ENCODE data around the gene PAQR8.

PAQR8 gene

DNA sequence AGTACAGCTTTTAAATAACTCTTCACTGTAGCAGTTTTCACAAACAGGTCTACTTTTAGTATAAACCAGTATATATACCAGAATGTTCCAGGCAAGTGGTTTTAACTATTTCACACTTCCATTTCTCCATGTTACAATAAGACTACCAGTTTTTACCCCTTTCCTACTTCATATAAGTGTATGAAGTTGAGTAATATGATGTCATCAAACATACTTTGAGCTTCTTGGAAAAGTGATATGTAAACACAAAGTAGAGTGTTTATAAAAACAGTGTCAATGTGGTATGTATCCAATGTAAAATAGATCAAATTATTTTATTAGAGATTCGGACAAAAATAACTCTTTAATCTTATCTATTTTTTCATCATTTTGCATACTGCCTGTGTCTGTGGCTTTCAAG is 2.5 kb upstream of the PAQR8 start:
- no peak for DNase-seq (ENCODE audit: low read depth)
- TF ChIP-seq, protein P1, sequence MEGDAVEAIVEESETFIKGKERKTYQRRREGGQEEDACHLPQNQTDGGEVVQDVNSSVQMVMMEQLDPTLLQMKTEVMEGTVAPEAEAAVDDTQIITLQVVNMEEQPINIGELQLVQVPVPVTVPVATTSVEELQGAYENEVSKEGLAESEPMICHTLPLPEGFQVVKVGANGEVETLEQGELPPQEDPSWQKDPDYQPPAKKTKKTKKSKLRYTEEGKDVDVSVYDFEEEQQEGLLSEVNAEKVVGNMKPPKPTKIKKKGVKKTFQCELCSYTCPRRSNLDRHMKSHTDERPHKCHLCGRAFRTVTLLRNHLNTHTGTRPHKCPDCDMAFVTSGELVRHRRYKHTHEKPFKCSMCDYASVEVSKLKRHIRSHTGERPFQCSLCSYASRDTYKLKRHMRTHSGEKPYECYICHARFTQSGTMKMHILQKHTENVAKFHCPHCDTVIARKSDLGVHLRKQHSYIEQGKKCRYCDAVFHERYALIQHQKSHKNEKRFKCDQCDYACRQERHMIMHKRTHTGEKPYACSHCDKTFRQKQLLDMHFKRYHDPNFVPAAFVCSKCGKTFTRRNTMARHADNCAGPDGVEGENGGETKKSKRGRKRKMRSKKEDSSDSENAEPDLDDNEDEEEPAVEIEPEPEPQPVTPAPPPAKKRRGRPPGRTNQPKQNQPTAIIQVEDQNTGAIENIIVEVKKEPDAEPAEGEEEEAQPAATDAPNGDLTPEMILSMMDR (conservative IDR thresholded peaks at IDR 0.05; ENCODE audit: control insufficient read depth, insufficient read depth, low read depth, low read length), result no peak
- H3K4me3 ChIP-seq (ENCODE audit: control insufficient read depth, low read depth, low read length), result no peak overlapping the region

DNA sequence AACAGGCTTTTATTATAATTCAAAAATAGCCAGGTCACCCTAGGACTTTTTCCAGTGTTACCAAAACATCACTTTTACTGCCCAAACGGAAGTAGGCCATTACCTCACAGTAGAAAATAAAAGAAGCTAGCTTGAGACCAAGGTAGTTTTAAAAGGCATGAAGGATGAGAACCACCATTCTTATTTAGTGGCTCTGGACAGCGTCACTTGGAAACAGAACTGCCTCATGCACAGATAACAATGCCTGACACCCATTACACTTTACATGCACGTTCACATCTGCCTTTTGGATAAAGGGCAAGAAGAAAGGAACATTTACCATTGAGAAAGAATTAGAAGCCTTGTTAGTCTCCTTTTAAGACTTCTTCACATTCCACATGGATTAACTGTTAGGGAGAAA is 1.9 kb upstream of the PAQR8 start:
- H3K4me3 ChIP-seq (ENCODE audit: control insufficient read depth, low read depth, low read length), result no peak overlapping the region
- TF ChIP-seq, protein P1 (conservative IDR thresholded peaks at IDR 0.05; ENCODE audit: control insufficient read depth, insufficient read depth, low read depth, low read length), result no peak
- DNase-seq (ENCODE audit: low read depth), result no peak

DNA sequence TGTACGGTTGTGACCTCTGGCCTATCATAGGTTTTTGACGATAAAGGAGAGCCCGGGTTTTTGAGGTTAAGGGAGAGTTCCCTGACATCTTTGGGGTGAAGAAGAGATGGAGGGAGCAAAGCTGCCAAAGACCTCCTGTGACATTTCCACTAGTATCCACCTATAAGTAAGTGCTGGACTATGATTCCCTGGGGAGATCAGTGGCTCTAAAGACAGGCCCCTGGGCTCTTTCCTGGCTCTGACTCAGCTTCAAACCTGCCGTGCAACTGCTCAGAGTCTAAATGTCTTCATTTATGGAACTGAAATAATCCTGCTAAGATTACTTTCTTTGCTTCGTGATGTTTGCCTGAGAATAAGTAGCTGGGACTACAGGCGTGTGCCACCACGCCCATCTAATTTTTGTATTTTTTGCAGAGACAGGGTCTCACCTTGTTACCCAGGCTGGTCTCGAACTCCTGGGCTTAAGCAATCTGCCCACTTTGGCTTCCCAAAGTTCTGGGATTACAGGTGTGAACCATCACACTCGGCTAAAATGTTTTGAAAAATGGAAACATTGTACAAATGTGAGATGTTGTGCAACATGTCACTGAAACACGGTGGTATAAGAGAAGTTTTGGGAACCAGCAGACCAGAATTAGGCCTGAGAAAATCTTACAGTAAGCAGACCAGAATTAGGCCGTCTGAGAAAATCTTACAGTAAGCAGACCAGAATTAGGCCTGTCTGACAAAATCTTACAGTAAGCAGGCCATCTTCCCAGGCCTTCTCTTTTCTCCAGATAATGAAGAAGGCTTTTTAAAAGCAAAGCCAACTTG is 1.1 kb upstream of the PAQR8 start:
- TF ChIP-seq, protein P1 (conservative IDR thresholded peaks at IDR 0.05; ENCODE audit: control insufficient read depth, insufficient read depth, low read depth, low read length), result no peak
- no peak for DNase-seq (ENCODE audit: low read depth)
- H3K4me3 ChIP-seq (ENCODE audit: control insufficient read depth, low read depth, low read length), result no peak overlapping the region

DNA sequence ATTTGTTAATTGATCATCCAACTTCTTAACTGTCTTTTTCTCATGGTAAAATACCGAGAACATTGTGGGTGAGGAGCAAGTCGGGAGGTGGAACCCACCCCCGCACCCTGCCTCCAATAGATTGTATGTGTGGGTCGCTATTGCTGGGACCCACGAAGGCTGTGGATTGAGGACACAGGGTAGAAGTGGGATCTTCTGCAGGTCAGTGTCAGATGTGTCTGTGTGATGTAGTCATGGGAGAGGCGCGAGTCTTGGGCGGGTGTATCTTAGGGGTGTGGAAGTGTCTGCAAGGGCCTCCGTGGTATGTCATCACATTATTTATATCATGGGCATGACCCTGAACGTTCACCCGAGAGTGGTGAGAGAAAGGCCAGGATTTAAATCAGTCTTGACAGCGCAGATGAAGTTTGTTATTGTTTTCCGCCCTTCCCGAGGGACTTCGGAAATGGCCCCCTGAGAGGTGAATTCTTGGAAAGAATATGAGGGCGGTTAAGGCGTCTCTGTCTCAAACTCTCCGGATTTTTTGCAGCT is 472 bp upstream of the PAQR8 start:
- DNase-seq (ENCODE audit: low read depth), result peak; percentile 54
- peak overlapping the region; percentile 67 for H3K4me3 ChIP-seq (ENCODE audit: control insufficient read depth, low read depth, low read length)
- TF ChIP-seq, protein P1 (conservative IDR thresholded peaks at IDR 0.05; ENCODE audit: control insufficient read depth, insufficient read depth, low read depth, low read length), result no peak

DNA sequence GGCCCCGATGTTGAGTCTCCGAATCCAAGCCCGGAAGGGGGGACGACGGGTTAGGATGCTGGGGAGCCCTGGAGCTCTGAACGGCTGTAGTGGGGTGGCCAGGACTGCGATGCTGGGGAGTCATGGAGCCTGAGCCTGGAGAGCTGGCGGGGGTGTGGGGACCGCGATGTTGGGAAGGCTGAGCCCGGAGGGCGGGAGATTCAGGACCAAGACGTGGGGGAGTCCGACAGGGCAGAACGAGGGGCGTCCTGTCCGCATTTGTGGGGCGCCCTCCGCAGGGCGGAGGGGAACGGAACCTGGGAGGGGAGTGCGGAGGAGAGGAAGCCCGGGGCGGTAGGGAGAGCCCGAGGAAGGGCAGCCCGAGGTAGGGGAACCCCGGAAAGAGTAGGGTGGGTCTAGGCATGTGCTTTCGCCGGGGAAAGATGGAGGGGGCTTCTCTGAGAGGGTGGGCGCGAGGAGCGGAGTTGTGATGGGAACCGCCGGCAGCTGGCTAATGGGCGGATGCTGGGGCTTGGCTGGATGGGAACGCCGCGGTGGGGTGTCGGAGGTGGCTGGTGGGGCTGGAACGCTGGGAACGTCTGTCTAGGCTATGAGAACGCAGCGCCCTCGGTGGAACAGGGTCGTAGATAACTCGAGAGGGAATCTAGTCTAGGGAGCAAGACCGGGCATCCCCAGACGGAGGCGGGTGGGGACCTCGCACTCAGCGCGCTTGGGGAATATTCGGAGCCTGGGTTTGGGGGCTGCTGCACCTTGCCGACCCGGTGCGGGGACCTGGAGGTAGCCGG is 684 bp downstream of the PAQR8 start:
- TF ChIP-seq, protein P1 (conservative IDR thresholded peaks at IDR 0.05; ENCODE audit: control insufficient read depth, insufficient read depth, low read depth, low read length), result no peak
- DNase-seq (ENCODE audit: low read depth), result peak; percentile 10
- H3K4me3 ChIP-seq (ENCODE audit: control insufficient read depth, low read depth, low read length), result peak overlapping the region; percentile 82

DNA sequence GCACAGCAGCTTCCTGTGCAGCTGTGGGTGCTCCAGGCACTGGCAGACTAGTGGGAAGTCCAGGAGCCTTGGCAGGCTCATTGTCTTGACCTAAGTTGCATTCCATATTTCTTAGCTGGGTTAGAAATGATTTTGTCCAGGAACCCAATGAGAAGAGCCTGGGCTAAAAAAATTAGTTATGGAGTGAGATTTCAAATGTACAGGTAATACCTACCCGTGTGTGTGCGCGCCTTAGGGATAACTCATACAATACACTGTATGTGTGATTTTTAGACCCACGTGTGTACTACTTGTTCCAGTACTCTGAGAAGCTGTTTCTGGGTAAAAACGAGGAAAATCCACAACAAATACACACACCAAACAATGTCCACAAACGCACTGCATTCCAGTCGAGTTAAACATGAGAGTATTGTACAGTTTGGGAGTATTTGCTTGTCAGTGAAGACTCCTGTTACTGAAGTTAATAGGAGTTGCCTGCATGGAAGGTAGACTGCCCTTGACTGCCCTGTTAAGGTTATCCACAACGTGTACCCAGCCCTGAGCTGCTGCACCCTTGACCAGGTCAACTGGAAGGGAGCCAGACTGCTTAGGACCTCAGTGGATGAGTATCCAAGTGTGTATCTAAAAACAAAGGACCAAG is 1.4 kb downstream of the PAQR8 start:
- TF ChIP-seq, protein P1 (conservative IDR thresholded peaks at IDR 0.05; ENCODE audit: control insufficient read depth, insufficient read depth, low read depth, low read length), result no peak
- peak overlapping the region; percentile 82 for H3K4me3 ChIP-seq (ENCODE audit: control insufficient read depth, low read depth, low read length)
- no peak for DNase-seq (ENCODE audit: low read depth)

All from fibroblast of mammary gland (primary cell).